ENCODE results near the gene THSD4. TPM values are rescaled to one million over a fixed set of nuclear protein-coding genes. Genes with fewer than 3 reads are reported as not detected.

The THSD4 gene
- total and polyA plus RNA-seq, 2 of the 8 experiments (the other 6 are each of a cell fraction or from before 2014, with no cell fraction given) = 2.5 to 6.2 TPM

GRCh38 chr15:71391421-71392088, 276.3 kb downstream of the THSD4 start:
- no peak overlapping the region for H3K18ac ChIP-seq (ENCODE audit: extremely low read depth, low read length)
- WGBS, 2 experiments (ENCODE audit: extremely low coverage in 1 of 2, insufficient coverage in 1 of 2, insufficient read length in 1 of 2, insufficient replicate concordance in 2 of 2, low coverage in 1 of 2, low lambda C conversion rate in 2 of 2, missing lambda C conversion rate in 1 of 2) = 92% methylated on average over 6 of the region's 6 CpGs; no CpG with 5 or more reads in 1 of the 2 experiments
- H4K5ac ChIP-seq (ENCODE audit: insufficient read length, low read depth, low read length) = no peak overlapping the region
- H2BK12ac ChIP-seq (ENCODE audit: low read depth, low read length) = 0 out of 2 replicates have a peak overlapping the region, but pooled peaks have one; percentile 32
- no peak overlapping the region; a peak in 1 of 7 replicates for H3K9ac ChIP-seq (replicated peaks in 1 of 4; ENCODE audit: extremely low read depth in 1 of 4, low read depth in 3 of 4, low read length in 3 of 4)
- no peaks in the 10 kb centered on the region for H3K79me2 ChIP-seq (ENCODE audit: control insufficient read depth in 1 of 2, insufficient read depth in 2 of 2, low read length in 2 of 2)
- CTCF ChIA-PET (ENCODE audit: partially characterized antibody) = interaction anchor here (0.7 to 2.3 kb wide), 7 partner anchors 7 to 380 kb away, joined by 3 to 10 read pairs (median 3); no protein-coding TSS in a partner anchor
- no peaks in the 10 kb centered on the region for H3K9me3 ChIP-seq (ENCODE audit: insufficient read depth in 2 of 2, low read depth in 1 of 2, low read length in 1 of 2)
- peaks cover 12 to 20% (median 17%) of the 10 kb centered on the region in 4 experiments; a peak in 6 of 7 replicates for H3K4me1 ChIP-seq (replicated peaks in 1 of 4; ENCODE audit: control insufficient read depth in 3 of 4, insufficient read depth in 4 of 4, low read length in 3 of 4)
- H4K91ac ChIP-seq (replicated peaks; ENCODE audit: insufficient read length, low read length) = no peak overlapping the region
- H3K23ac ChIP-seq (ENCODE audit: insufficient read length) = no peak overlapping the region
- DNase-seq (ENCODE audit: low read depth in 1 of 2, low spot score in 2 of 2) (no peak), FAIRE-seq (no peak)
- no peak overlapping the region for H2BK15ac ChIP-seq (ENCODE audit: low read length)
- H3K27ac ChIP-seq (ENCODE audit: low read depth, low read length) = no peak overlapping the region
- POLR2A ChIA-PET (ENCODE audit: partially characterized antibody) = no interaction called here
- no peak overlapping the region for H2AFZ ChIP-seq (ENCODE audit: low read length)
- no peak overlapping the region for H3K14ac ChIP-seq (ENCODE audit: insufficient read length)
- H4K20me1 ChIP-seq (replicated peaks in 1 of 2; ENCODE audit: control insufficient read depth in 1 of 2, insufficient read depth in 2 of 2, low read length in 2 of 2) = no peaks in the 10 kb centered on the region
- H4K8ac ChIP-seq (ENCODE audit: extremely low read depth, insufficient read depth, low read length) = no peak overlapping the region
- no peaks in the 10 kb centered on the region; the same call in 1 of the 2 replicates for H3K23me2 ChIP-seq (ENCODE audit: low read depth, low read length)
- H3K27me3 ChIP-seq (replicated peaks in 1 of 4; ENCODE audit: control insufficient read depth in 3 of 4, extremely low read depth in 1 of 4, insufficient read depth in 3 of 4, low read length in 3 of 4) = no peaks in the 10 kb centered on the region; a peak in 1 of 7 replicates
- H3K4ac ChIP-seq (replicated peaks; ENCODE audit: insufficient read length, low read depth, low read length) = no peak overlapping the region
- no peak overlapping the region for H2BK5ac ChIP-seq (ENCODE audit: low read depth, low read length)
- no peaks in the 10 kb centered on the region; the same call in 1 of the 2 replicates for H3K79me1 ChIP-seq (ENCODE audit: low read depth, low read length)
- H2BK120ac ChIP-seq (replicated peaks; ENCODE audit: low read depth, low read length) = no peak overlapping the region
- no peak overlapping the region for H2BK20ac ChIP-seq (ENCODE audit: low read length)
- H3K36me3 ChIP-seq (ENCODE audit: control insufficient read depth in 2 of 4, insufficient read depth in 4 of 4, low read length in 3 of 4) = no peaks in the 10 kb centered on the region
- H3K4me2 ChIP-seq (ENCODE audit: insufficient read depth in 1 of 2, low read depth in 2 of 2, low read length in 2 of 2) = no peak overlapping the region
- H3K4me3 ChIP-seq (ENCODE audit: extremely low read depth in 1 of 4, insufficient read depth in 2 of 4, low read depth in 3 of 4, low read length in 4 of 4) = no peak overlapping the region
- no peak overlapping the region for H3K56ac ChIP-seq (replicated peaks; ENCODE audit: insufficient read length, low read depth, low read length)
- H2AK5ac ChIP-seq (ENCODE audit: low read depth, low read length) = no peak overlapping the region
- no peak for TF ChIP-seq CTCF (IDR thresholded peaks at IDR 0.05; ENCODE audit: control extremely low read depth in 1 of 3, insufficient read depth in 1 of 3, low read depth in 1 of 3, low read length in 3 of 3)
- no peak for TF ChIP-seq CTBP2 (IDR thresholded peaks at IDR 0.05; ENCODE audit: borderline replicate concordance, insufficient read depth, insufficient read length, low read length)
- no peak for TF ChIP-seq SIX5 (IDR thresholded peaks at IDR 0.05; ENCODE audit: low read depth, low read length)

All from H1 (cell line).